HG02970 (cell line): ENCODE results near the gene ITK.
"Not testable (repeated sequence)": the region's sequence is repeated elsewhere in the genome, so short reads cannot be mapped to it uniquely, and the experiment has no call there.

ENCODE experiments used
- ATAC-seq: cut with Tn5 transposase; IDR thresholded peaks from one replicate; pipeline ENCODE4 v1.9.1; 2021; ENCODE audit warnings: mild to moderate bottlenecking, moderate library complexity, moderate number of reproducible peaks; ENCODE audit not compliant: unreplicated experiment, low FRiP score

ITK gene

DNA sequence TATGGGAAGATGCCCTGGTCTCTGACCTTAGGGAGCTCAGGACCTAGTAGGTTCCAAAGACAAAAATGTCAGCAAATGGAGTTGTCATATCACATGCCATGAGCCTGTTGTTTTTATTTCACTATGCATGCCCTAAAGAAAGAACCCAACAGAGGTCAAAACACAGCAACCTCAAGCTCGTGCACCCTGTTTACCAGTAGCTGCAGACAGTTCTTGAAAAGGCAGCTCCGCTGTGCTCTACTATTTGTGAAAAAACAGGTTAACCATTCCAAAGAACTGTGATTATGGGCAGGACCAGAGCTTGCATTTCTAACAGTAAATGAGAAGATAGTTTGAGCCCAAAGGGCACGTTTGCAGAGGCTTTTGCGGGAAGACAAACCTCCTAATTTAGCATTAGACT lies 22.8 kb downstream of the ITK start:
- no peak for ATAC-seq

DNA sequence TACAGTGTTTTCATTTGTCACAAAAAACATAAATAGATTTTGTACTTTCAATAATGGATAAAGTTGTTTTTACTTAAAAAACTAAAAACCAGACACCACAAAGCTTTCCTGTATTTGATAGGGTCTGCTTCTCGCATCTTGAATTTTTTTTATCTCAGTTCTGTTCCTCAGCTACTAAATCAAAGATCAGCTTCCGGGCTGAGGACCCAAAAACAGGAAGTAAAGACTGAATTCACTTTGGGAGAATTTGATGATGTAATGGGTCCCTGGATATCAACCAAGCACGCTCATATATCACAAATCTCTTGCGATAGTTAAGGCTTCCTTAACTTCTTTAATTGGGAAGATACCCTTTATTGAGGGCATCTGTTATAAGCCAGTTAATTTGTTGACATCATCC lies 24.1 kb downstream of the ITK start:
- no peak for ATAC-seq

DNA sequence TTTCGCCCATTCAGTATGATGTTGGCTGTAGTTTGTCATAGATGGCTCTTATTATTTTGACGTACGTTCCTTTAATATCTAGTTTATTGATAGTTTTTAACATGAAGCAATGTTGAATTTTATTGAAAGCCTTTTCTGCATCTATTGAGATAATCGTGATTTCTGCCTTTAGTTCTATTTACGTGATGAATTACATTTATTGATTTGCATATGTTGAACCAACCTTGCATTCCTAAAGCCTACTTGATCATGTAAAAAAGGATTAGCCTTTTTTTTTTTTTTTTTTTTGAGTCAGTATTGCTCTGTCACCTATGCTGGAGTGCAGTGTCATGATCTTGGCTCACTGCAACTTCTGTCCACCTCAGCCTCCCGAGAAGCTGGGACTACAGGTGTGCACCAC lies 25.1 kb downstream of the ITK start:
- ATAC-seq, result no peak

DNA sequence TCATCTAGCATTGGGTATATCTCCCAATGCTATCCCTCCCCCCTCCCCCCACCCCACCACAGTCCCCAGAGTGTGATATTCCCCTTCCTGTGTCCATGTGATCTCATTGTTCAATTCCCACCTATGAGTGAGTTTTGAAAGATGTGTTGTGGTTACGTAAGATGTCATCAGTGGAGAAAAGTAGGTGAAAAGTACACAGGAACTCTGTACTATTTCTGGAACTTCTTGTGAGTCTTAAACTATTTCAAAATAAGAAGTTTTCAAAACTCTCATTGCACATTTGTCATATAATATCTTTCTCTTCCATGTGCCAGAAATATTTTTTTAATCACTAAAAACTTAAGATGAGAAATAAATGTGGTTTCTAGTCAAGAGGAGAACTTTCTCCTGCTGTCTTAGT lies 30.0 kb downstream of the ITK start:
- not testable (repeated sequence) for ATAC-seq

DNA sequence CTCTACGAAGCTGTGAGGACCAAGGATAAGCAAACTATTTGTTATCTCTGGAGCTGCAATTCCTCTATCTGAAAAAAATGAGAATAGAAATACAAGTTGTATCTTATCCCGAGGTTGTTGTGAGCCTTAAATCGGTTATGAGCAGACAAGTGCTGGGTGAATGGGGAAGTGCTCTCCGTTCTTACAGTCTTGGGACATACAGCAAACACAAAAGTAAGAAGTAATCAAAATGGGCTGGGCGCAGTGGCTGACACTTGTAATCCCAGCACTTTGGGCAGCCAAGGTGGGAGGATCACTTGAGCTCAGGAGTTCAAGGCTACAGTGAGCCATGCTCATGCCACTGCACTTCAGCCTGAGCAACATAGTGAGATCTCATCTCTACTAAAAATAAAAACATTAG lies 31.7 kb downstream of the ITK start:
- no peak for ATAC-seq

DNA sequence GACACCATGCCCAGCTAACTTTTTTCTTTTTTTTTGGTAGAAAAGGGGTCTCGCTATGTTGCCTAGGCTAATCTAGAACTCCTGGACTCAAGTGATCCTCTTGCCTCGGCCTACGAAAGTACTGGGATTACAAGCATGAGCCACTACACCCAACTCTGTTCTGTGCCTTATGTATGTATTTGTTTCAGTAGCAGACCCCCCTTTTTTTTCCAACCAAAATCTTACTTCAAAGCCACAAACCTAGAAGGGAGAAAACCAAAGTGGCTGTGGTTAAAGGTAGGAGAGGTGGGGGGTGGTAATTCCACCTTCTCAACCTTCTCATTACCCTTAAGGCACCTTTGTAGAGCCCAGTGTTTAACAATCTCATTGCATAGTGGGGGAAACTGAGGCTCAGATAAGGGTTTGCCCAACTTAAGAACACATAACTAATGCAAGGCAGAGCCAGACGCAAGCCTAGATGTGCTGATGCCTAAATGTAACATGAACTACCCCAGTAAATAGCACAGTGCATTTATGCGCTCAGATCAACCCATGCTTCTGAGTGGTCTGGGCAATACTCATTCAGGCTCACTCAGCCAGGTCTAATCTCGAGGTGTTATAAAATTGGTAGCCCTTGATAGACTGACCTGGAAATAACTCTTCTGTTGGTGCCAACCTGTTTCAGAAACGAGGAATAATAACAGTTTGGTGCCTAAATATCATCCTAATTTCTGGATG lies 33.0 kb downstream of the ITK start:
- ATAC-seq, result no peak

DNA sequence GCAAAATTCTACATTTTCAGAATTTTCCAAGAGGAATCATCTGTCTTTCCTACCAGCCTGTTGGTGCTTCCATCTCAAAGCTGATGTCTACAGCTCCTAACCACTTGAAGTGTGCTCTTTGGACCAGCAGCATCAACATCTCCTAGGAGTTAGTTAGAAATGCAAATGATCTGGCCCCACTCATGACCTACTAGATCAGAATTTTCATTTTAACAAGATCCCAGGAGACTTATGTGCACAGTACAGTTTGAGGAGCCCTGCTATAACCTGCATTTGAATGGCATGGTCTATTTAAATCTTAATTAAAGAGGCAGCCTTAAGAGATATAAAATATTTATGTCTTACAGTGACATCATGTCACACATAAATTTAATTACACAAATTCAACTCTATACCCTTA lies 33.8 kb downstream of the ITK start:
- no peak for ATAC-seq

DNA sequence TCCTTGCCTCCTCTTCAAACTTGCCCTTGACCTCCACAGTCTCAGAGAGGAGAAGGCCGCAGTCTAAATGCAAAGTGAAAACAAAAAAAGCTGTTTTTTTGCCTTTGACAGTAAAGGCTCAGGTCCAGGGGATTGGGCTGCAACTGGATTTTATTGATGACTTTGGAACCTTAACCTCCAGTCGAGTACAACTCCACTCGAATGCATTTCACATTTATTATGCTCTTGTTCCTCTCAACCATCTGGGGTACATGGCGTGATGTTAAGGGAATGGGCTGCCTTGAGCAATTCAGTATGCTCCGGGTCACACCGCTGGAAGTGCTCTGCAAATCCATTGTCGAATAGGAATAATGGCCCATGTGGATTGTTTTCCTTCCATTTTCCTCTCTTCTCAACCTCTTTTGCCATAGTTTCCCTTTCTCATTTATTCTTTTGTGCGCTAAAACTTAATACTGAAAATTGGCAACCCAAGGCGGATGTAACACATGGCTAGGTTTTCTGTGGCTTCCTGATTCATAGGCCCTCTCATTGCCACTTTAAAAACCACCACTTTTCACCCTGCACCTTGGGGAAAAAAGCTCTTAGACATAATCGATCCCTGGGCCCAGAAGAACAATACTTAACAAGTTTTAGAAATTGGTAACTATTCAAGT lies 34.3 kb downstream of the ITK start:
- no peak for ATAC-seq

DNA sequence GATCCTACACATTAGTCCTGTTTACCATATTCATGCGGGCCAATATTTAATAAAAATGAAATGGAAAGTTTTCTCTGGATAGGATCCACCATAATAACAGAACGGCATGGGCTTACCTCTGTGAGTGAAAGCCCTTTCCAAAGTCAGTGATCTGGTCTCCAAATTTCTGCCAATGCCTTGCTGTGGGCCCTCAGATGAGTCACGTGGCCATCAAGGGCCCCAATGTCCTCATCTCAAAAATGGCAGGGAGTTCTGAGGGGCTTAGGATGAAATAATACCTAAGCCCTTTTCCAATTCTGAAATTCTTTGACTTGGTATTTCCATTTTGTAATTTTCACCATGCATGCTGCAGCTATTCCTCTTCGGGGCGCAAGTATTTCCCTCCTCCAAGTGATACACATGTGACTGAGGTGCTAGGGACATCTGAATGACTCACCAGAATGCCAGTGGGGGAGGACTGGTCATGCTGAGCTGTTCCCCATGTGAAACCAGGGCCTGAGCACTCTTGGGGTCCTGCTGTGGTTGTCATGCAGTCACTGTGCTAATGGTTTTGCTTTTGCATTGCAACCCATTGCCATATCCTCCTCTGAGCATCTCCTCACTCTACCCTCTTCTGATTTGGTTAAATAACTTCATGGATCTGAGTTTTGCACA lies 35.0 kb downstream of the ITK start:
- ATAC-seq, result no peak

DNA sequence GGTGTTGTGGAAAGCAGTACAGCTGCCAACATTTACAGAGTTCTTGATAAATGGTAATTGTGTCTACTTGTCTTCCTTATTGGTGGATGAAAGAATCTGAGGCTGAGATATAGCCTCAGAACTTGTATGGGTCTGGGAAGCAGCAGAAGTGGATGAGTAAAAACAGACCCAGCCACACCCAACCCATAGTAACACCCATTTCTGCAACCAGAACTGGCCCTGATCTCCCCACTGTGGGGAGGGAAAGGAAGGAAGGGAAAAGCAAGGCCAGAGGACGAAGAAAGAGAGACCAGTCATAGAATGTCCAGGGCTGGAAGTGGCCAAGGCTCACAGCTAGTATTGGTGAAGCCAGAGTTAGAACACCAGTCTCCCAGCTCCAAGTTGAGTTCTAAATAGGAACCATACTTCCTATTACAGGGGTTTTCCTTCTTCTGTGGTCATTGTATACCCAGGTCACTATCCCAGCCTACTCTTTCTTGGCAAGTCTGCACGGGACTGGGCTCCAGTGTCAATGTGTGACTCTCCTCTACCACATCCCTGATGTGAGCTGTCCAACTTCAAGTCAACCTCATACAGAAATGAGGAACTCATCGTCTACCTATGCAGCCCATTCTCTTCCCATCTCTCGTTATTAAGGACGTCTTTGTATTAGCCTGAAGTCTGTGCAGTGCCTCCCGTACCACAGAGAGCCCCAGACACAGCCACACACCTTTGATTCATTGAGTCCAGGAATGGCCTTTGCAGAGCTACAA lies 35.9 kb downstream of the ITK start:
- ATAC-seq, result no peak

DNA sequence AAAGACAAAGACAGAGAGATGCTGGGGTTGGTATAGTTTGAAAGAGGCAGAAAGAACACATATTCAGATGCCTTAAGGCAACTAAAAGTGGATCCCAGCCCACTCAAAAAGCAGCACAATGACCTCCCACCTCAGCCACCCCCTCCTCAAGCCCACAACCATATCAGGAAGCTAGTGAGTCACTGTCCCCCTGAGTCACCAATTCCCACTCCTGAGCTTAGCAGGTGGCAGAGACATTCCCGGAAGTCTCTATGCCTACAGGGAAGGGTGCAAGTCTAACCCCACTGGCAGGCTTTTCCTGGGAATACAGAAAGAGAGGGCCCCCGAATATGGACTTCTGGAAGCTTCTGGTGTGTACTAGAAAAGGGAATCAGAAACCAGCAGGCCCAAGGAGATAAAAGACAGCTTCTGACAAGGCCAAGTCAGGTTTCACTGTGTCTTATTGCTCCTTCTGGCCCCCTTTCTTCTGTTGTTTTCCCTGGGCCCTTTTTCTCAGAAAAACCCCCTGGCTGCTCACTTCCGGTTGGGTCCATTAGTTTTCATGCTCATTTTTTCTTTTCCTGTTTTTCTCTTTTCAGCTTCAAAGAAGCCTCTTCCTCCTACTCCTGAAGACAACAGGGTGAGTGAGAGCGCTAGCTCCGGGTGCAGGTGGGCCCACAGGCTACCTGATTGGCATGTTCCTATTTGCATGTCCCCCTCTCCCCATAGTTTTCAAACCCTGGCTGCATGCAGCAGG lies 36.8 kb downstream of the ITK start:
- ATAC-seq, result no peak

DNA sequence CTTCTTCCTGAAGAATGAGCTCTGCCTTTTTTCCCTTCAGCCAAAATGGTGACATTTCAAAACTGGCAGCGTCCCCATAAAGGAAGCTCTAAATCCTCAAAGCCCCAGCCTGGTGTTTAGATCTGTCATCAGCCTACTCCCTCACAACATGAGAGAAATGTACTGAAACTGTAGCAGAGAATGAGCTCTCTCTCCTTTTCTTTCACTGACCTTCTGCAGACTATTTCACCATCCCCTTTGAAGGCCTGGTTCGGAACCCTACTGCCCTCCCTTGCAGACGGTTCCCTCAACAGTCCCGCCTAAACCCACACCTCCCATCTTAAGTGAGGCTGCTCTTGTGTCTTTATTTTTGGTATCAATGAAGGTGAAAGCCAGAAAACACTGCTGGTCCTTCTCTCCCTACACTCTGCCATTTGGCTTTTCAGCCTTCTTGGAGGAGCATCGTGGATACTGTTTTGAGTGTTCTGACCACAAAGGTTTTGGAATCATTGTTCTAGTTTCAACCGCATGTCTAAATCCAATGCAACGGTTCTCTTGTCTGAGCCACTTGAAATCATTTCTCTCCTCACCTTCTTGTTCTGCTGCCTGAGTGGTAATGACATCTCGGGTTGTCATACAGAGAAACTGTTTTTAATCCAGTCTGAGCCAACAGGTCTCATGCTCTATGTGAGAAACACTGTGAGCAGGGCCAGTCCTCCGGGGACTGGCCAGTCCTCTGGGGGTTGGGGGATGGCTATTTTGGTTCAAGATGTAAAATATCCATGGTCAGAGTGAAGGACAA lies 39.0 kb downstream of the ITK start:
- no peak for ATAC-seq

DNA sequence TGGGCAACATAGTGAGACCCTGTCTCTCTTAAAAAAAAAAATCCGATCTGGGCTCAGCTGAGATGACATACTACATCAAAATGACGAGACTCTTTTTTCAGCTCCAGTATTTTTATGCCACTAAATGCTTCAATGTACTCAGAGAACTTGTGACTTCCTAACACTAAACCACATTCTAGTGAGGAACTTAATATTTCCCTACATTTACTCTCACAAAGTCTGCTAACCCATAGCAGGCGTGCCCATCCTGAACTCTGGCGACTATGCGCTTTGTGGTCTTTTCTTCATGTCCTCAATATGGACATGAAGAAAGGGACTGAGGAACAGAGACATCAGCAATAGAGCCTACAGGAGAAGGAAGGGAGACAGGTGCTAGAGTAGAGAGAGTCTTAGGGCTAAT lies 41.3 kb downstream of the ITK start:
- no peak for ATAC-seq

DNA sequence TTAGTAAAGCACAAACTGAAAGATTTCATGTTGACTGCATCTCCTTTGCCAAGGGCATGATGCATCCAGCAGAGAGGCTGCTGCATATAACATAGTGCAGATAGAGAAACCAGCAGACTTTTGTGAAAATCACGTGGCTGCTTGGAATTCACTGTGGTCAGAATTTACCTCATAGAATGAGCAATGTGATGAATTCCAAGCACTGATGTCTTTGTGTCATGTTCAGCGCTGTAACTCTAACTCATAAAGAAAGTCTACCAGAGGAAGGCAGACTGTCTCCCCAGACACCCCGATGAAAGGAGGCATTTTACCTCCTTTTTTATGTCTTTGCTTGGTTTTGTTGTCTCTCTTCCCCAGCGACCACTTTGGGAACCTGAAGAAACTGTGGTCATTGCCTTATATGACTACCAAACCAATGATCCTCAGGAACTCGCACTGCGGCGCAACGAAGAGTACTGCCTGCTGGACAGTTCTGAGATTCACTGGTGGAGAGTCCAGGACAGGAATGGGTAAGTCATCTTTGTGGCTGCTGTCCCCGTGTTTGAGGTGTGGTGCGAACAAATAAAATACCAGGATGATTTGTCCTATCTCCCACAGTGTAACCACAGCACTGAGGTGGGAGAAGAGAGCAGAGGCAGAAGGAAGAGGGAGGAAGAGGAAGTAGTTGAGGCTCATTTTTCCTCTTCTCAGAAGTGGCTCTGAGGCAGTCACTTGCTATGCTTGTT lies 42.0 kb downstream of the ITK start:
- no peak for ATAC-seq

DNA sequence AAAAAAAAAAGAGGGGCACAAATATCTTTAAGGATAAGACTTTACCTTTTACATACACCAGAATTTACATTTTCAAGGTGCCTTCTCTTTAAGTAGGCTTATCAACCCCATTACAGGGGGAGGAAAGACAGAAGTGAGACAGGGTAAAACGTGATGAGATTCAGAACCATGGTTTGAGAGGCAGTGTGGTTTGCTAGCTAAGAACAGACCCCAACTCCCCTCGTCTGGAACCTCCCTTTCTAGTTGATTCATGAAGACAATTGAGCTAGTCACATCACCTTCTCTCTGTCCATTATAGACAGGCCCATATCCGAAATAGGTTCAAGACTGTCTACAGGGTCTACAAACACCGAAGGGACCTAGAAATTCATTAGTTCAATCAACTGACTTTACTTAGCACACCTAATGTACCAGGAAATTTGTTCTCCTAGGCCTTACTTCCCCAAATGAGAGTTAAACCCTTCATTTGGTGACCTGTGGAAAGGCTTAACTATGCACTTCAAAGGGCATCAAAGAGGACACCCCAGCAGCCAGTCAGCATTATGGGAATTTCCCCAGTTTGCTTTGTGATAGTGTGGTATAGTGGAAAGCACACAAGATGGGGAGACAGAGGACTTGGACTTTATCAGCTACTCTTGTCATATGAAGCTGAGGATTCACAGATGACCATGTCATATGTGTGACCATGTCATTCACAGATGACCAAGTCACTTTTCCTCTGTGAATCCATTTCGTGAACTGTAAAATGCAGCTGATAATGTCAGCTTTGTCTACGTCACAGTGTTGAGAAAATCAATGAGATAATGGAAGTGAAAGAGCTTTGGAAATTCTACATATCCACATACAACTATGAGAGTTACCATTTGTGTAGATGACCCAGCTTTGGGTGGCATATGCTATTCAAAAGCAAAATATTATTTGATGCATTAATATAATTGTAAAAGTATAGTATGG lies 45.1 kb downstream of the ITK start:
- no peak for ATAC-seq

DNA sequence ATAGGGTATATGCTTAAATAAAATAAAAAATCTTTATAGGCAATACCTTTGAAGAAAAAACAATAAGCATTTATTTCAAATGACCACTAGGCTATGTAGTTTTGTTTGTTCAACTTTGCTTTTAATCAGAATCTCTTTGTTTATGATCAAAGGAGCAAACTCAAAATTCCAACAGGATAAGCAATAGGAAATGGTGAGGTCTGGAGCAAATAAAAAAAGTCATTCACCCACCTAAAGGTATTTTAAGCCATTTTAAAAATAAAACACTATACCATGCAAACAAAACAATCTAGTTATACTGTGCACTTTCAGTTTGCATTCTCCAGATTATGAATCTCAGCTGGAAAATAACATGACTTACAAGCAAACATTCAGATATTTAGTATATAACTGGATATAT lies 50.0 kb downstream of the ITK start:
- no peak for ATAC-seq

DNA sequence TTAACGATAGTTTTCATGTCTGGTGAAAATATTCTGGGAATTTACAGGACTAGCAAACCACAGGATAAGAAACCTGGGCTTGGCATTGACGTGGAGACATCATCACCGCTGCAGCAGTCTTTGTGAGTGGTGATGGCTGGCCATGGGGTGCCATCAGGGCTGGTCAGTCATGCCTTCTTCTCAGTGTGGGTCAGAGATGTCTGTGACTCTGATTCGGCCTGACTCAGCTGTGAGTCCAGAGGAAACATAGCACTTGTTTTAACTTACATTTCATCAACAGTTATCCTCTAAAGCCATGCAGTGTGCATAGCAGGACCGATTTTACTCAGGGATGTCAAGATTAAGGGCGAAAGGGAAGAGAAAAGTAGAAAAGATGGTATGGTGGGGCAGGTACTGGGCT lies 52.1 kb downstream of the ITK start:
- ATAC-seq, result no peak

DNA sequence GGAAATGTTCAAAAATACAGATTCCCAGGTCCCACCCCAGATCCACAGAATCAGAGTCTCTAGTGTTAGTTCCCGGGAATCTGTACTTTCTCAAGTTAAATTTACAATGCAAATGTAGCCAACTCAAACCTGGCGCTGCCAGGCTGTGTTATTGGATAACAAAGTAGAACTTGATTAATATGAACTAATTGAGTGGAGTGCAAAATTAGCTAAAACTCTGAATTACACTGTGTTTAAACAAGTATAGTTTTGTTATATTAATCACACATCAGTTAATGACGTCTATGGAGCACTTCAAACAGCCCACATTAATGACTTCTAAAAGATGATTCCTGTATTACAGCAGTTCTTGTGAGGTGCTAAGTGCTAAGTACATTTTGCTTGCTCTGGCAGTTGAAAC lies 52.9 kb downstream of the ITK start:
- no peak for ATAC-seq
